SJSA1 (cell line): ENCODE data around the gene OCSTAMP. TPM values are rescaled to one million over a fixed set of nuclear protein-coding genes. Genes with fewer than 3 reads are reported as not detected.

Experiments used
- DNase-seq, 2 experiments: peaks; one replicate each; pipeline ENCODE4 v3.0.0-alpha.2; 2015 to 2020; ENCODE audit warnings: low spot score in 2 of 2, low read depth in 1 of 2
- H3K27ac ChIP-seq: fragments of 250-450 bp; sonication (Bioruptor Pico); 2 replicates; pipeline ENCODE4 v1.5.1; 2020; ENCODE audit warnings: mild to moderate bottlenecking, moderate library complexity
- H3K27me3 ChIP-seq: fragments of 250-450 bp; sonication (Bioruptor Pico); replicated peaks from 2 replicates; pipeline ENCODE4 v1.5.1; 2020; ENCODE audit warnings: mild to moderate bottlenecking, moderate library complexity
- H3K36me3 ChIP-seq: fragments of 250-450 bp; sonication (Bioruptor Pico); 2 replicates; pipeline ENCODE4 v1.5.1; 2020; ENCODE audit warnings: mild to moderate bottlenecking
- H3K4me1 ChIP-seq: fragments of 250-450 bp; sonication (Bioruptor Pico); replicated peaks from 2 replicates; pipeline ENCODE4 v1.6.1; 2021; ENCODE audit warnings: mild to moderate bottlenecking
- H3K4me3 ChIP-seq: fragments of 250-450 bp; sonication (Bioruptor Pico); 2 replicates; pipeline ENCODE4 v1.5.1; 2020; ENCODE audit warnings: mild to moderate bottlenecking
- H3K9me3 ChIP-seq: fragments of 250-450 bp; sonication (Bioruptor Pico); replicated peaks from 2 replicates; pipeline ENCODE4 v1.5.1; 2020; ENCODE audit warnings: mild to moderate bottlenecking
- total RNA-seq: library from RNA; depleted of rRNA; stranded (reverse); fragments of >200 nt; shearing (Covaris generic); gene quantifications from 2 replicates; pipeline ENCODE4 v1.2.3, GENCODE V29; 2014

The OCSTAMP gene
- total RNA-seq, 1 experiment from 2014 or later, result not detected

DNA sequence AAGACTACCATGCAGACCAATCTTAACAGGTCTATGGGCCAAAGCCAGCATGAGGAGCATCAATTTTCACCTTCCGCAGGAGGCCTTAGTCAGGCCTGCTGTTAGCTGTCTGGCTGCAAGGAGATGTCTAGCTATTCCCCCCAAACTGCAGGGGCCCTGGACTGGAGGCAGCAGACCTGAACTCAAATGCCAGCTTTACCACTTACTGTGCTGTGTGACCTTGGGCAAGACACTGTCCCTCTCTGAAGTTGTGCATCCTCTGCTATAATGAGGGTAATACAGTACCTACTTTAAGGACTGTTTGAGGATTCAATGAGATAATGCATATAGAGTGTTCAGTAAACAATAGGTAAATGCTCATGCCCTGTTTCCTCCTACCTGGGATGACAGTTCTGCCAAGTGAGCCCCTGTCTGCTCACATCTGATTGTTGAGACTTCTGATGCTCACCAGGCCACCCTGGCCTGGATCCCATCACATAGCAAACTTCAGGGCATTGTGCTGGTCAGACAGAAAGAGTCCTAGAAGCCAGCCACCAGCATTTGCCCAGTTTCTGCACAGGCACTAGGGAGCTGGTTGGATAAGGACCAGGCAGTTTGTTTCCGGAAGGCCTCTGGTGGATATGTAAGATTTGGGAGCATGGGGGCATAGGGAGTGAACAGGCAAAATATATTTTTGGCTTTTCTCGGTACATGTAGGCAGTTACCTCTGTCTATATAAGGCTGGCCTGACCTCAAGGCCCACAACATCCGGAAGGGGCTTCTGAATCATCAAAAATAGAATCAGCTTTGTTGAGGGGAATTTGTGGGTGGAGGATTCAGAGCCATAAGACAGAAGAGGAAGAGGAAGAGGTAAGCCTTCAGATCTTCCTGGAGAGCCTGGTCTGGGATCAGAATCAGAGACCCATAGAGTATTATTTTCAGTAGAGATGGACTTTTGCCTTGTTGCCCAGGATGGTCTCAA, 2.3 kb upstream of the OCSTAMP start:
- H3K4me3 ChIP-seq, result no peak overlapping the region
- H3K4me1 ChIP-seq, result no peaks in the 10 kb centered on the region
- no peak for DNase-seq
- no peak overlapping the region for H3K27ac ChIP-seq
- H3K9me3 ChIP-seq, result no peaks in the 10 kb centered on the region
- no peaks in the 10 kb centered on the region for H3K27me3 ChIP-seq
- H3K36me3 ChIP-seq, result no peaks in the 10 kb centered on the region

DNA sequence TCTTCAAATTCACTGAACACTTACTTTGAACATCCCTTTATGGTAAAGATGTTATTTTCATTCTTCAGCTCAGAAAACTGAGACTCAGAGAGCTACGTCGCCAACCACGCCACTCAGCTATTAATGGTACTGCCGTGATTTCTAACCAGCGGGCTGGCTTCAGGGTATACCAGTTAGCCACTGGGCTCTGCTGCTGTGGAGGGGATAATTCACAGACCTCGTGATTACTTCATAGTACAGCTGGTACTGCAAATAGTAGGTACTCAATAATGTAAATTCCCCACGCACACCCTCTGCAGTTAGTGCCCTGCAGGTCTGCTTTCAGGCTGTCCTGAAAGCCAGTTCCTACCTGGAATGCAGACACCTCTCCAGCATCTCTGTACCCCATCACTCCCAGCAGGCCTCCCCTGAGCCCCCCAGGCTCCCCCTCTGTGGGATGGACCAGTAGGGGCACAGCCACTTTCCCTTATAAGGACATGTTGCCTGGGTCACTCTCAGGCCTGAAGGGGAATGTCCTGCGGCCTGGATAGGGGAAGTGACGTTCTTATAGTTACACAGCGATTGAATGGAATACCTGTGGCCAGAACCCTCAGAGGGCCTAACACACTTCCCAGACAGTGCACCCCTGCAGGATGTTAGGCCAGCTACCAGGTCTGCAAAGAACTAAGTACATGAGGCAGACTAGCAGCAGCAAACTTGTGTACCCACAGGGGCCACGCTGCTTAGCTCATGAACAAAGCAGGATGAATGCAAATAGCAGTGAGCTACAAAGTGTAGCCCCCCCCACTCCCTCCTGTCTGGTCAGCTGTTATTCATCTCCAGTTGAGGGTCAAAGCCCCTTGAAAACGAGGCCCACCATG, 1.3 kb upstream of the OCSTAMP start:
- H3K27ac ChIP-seq, result no peak overlapping the region
- DNase-seq, result no peak
- no peaks in the 10 kb centered on the region for H3K27me3 ChIP-seq
- no peak overlapping the region for H3K4me3 ChIP-seq
- H3K9me3 ChIP-seq, result no peaks in the 10 kb centered on the region
- no peaks in the 10 kb centered on the region for H3K4me1 ChIP-seq
- no peaks in the 10 kb centered on the region for H3K36me3 ChIP-seq

DNA sequence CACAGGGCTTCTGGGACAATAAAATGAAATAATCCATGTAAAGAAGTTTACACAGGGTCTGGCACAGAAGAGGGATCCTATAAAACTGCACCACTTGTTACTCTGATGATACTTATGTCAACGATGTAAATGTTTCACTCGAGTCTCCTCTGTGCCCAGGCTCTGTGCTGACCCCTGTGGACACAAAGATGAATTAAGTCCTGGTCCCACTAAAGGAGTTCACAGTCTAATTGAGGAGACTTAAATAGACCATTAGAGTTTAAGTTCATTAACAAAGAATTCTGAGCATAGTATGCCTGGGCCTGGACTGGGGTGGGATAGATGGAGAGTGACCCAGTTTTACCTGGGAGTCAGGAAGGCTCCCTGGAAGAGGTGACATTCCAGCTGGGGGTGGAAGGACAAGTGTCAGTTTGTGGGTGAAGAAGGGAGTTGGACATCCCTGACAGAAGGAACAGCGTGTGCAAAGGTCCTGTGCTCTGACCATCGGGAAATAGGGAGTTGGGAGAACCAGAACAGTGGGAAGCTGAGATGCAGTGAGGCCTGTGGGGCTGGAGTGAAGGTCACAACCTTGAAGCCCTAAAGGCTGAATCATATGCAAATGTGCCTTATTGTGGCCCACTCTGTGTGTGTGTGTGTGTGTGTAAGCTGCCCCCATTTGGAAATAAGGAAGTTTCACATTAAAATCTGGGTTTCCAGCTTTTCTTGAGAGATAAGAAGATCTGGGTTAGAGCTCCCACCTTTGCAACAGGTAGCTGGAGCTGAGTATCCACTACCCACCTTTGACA, 1.1 kb downstream of the OCSTAMP start:
- no peak overlapping the region for H3K4me3 ChIP-seq
- H3K9me3 ChIP-seq, result no peaks in the 10 kb centered on the region
- H3K4me1 ChIP-seq, result no peaks in the 10 kb centered on the region
- H3K36me3 ChIP-seq, result no peaks in the 10 kb centered on the region
- no peak overlapping the region for H3K27ac ChIP-seq
- no peaks in the 10 kb centered on the region for H3K27me3 ChIP-seq
- DNase-seq, result no peak

DNA sequence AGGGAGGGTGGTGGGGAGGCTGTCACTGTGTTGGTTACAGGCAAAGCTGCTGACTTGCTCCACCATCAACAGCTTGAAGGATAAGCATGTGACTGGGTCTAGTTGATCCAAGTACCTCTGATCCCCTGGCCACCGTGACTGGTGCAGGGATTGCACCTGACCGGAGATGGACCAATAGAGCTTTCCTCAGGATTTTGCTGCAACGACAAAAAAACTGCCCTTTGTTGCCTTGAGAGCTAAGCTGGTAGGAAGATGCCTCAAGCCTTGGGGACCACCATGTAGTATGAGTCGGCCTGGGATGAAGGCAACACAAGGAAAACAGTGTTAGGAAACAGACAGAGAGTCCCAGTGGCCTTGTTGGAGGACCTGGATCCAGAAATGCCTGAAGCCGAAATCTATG, 1.8 kb downstream of the OCSTAMP start:
- Histone ChIP-seq H3K4me1 (no peaks in the 10 kb centered on the region), H3K27ac (no peak overlapping the region), H3K4me3 (no peak overlapping the region), H3K9me3 (no peaks in the 10 kb centered on the region), H3K27me3 (no peaks in the 10 kb centered on the region), H3K36me3 (no peaks in the 10 kb centered on the region)
- no peak for DNase-seq

DNA sequence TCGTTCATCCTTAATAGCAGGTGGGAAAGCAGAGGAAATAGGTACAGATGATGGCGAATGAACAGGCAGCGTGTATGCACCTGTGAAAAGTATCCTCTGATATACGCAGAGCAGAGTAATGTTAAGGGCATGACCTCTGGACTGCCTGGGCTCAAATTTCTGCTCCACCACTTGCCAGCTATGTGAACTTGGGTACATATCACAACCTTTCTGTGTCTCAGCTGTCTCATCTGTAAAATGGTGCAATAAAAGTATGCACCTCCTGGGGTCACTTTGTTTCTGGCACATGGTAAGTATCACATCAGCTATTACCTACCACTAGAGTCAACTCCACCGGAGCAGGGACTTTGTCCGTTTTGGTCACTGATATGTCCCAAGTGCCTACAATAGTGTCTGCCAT, 2.5 kb downstream of the OCSTAMP start:
- Histone ChIP-seq H3K4me3 (no peak overlapping the region), H3K9me3 (no peaks in the 10 kb centered on the region), H3K36me3 (no peaks in the 10 kb centered on the region), H3K27me3 (no peaks in the 10 kb centered on the region), H3K4me1 (no peaks in the 10 kb centered on the region), H3K27ac (no peak overlapping the region)
- DNase-seq, result no peak

DNA sequence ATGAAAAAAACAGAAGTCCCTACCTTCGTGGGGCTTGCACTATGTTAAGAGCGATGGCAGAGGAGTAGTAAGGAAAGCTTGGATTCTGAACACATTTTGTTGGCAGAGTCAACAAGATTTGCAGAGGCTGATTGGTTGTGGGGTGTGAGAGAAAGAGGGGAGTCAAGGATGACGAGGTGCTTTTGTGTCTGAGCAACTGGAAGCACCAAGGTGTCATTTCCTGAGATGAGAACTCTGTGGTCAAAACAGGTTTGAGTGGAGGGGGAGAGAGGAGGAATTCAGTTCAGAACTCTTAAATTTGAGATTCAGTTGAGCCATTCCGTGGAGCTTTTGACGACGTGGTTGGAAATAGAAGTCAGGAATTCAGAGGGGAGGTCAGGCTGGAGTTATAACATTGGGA, 3.5 kb downstream of the OCSTAMP start:
- no peak overlapping the region for H3K4me3 ChIP-seq
- no peak for DNase-seq
- no peaks in the 10 kb centered on the region for H3K36me3 ChIP-seq
- no peaks in the 10 kb centered on the region for H3K9me3 ChIP-seq
- no peak overlapping the region for H3K27ac ChIP-seq
- 0 out of 2 replicates have a peak, but pooled peaks cover 1% of the 10 kb centered on the region for H3K27me3 ChIP-seq
- H3K4me1 ChIP-seq, result no peaks in the 10 kb centered on the region

DNA sequence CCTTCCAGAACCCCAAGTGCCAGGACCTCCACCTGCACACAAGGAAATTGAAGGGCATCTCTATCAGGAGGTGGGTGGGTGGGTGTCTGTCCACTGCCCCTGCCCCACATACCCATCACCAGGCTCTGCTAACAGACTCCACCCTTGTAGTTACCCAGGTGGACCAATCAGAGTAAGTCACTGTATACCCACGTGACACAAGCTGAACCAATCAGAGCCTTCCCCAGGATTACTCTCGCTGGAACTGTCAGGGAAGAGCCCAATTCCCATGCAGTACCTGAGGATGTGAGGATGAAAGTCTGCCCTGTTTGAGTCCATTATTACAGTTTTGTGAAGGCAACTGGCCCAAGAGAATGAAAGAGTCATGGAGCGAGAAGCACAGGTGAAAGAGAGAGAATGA, 4.2 kb downstream of the OCSTAMP start:
- H3K27ac ChIP-seq, result no peak overlapping the region
- H3K9me3 ChIP-seq, result no peaks in the 10 kb centered on the region
- H3K27me3 ChIP-seq, result 0 out of 2 replicates have a peak, but pooled peaks cover 2% of the 10 kb centered on the region
- no peak for DNase-seq
- H3K4me1 ChIP-seq, result no peaks in the 10 kb centered on the region
- H3K4me3 ChIP-seq, result no peak overlapping the region
- H3K36me3 ChIP-seq, result no peaks in the 10 kb centered on the region

DNA sequence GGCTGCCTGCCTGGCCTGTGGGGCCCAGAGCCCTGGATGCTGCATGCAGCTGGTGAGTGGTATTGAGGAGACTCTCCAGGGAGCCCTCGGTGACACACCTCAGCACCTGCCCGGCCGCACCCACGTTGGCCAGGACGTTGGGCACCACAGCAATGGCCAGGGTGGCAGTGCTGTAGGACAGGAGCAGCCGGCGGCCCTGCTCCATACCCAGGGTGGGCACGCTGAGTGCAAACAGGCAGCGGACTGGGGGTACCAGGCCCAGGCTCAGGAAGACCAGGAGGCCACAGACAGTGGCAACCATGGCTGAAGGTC, 4.7 kb downstream of the OCSTAMP start:
- Histone ChIP-seq H3K27ac (no peak overlapping the region), H3K27me3 (0 out of 2 replicates have a peak, but pooled peaks cover 2% of the 10 kb centered on the region), H3K9me3 (no peaks in the 10 kb centered on the region), H3K4me1 (no peaks in the 10 kb centered on the region), H3K4me3 (no peak overlapping the region), H3K36me3 (no peaks in the 10 kb centered on the region)
- DNase-seq, result no peak

DNA sequence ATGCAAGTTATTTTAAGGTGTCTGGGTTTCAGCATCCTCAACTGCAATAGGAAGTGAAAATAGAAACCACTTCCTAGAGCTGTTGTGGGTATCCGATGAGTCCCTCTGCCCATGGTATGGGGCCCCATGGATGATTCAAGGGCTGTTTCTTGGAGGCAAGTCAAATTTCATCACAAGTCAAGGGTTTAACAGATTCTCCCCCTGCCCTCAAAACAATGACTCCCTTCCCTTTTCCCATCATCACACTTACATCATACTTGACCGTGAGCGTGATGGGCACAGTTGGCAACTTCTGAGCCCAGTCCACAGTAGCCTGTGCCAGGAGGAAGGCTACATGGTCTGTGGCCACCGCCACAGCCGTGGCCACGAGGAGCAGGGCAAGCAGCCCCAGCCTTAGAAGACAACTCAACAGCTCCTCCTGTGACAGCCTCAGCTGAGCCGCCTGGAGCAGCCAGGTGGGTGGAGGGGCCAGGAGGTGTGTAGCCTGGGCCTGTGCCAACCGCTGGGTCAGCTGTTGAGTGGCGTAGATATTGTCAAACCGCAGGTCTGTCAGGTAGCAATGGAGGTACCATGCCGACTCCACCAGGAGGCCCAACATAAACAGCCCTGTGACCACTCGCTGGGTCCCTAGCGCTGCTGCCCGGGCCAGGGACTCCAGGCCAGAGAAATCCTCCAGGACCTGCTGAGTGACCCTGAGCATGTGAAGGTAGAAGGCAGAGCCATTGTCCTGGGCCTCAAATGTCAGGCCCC, 5.2 kb downstream of the OCSTAMP start:
- no peak for DNase-seq
- H3K4me1 ChIP-seq, result no peaks in the 10 kb centered on the region
- H3K27ac ChIP-seq, result no peak overlapping the region
- no peaks in the 10 kb centered on the region for H3K36me3 ChIP-seq
- no peak overlapping the region for H3K4me3 ChIP-seq
- no peaks in the 10 kb centered on the region for H3K9me3 ChIP-seq
- H3K27me3 ChIP-seq, result 0 out of 2 replicates have a peak, but pooled peaks cover 2% of the 10 kb centered on the region

DNA sequence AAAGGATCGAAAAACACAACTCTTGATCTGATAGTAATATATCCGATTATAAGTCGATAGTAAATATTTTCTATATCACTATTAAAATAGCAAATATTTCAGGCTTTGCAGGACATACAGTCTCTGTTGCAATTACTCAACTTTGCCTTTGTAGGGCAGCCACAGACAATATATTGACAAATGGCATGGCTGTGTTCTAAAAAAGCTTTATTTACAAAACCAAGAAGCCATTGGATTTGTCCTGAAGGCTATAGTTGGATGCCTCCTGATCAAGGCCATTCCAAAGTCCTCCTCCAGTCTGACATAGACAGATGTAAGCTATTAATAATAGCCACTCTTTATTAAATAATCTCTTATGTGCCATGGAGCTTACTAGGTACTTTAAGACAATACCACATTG, 5.9 kb downstream of the OCSTAMP start:
- H3K4me3 ChIP-seq, result no peak overlapping the region
- no peaks in the 10 kb centered on the region for H3K4me1 ChIP-seq
- peaks cover 2% of the 10 kb centered on the region; the same call in 1 of the 2 replicates for H3K27me3 ChIP-seq
- no peak overlapping the region for H3K27ac ChIP-seq
- H3K9me3 ChIP-seq, result no peaks in the 10 kb centered on the region
- no peak for DNase-seq
- H3K36me3 ChIP-seq, result no peaks in the 10 kb centered on the region

DNA sequence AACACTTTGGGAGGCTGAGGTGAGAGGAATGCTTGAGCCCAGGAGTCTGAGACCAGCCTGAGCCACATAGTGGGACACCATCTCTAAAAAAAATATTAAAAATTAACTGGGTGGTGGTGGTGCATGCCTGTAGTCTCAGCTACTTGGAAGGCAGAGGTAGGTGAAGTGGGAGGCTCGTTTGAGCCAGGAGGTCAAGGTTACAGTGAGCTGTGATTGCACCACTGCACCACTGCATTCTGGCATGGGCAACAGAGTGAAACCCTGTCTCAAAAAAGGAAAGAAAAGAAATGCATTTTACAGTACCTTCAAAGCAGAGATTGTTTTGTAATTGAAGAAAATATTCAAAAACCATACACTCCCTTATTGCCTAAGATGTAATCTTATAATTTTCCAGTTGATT, 6.5 kb downstream of the OCSTAMP start:
- H3K27me3 ChIP-seq, result peaks cover 2% of the 10 kb centered on the region; the same call in 1 of the 2 replicates
- no peak for DNase-seq

DNA sequence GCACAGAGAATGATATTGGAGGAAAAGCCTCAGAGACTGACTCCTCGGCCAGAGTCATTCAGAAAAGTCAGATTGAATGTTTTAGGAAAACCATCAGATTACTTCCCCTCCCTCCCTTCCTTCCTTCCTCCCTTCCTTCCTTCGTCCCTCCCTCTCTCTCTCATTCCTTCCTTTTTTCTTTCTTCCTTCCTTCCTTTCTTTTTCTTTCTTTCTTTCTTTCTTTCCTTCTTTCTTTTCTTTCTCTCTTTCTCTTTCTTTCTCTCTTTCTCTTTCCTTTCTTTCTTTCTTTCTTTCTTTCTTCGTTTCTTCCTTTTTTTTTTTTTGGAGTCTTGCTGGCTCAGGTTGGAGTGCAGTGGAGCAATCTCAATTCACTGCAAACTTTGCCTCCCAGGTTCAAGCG, 7.4 kb downstream of the OCSTAMP start:
- H3K27ac ChIP-seq, result no peak overlapping the region
- no peaks in the 10 kb centered on the region for H3K4me1 ChIP-seq
- no peak for DNase-seq
- no peak overlapping the region for H3K4me3 ChIP-seq
- H3K9me3 ChIP-seq, result no peaks in the 10 kb centered on the region
- H3K27me3 ChIP-seq, result peaks cover 2% of the 10 kb centered on the region; the same call in 1 of the 2 replicates
- no peaks in the 10 kb centered on the region for H3K36me3 ChIP-seq

More for the DNA sequence above, 6.5 kb downstream of the OCSTAMP start:
- no peak overlapping the region for H3K4me3 ChIP-seq
- no peaks in the 10 kb centered on the region for H3K4me1 ChIP-seq
- no peaks in the 10 kb centered on the region for H3K9me3 ChIP-seq
- no peaks in the 10 kb centered on the region for H3K36me3 ChIP-seq
- H3K27ac ChIP-seq, result no peak overlapping the region
